ENCODE measurements around the gene PPFIA2. TPM values are rescaled to one million over a fixed set of nuclear protein-coding genes. Genes with fewer than 3 reads are reported as not detected.

Gene PPFIA2
- total RNA-seq = 2.6 and 4.1 TPM in 2 replicates

DNA sequence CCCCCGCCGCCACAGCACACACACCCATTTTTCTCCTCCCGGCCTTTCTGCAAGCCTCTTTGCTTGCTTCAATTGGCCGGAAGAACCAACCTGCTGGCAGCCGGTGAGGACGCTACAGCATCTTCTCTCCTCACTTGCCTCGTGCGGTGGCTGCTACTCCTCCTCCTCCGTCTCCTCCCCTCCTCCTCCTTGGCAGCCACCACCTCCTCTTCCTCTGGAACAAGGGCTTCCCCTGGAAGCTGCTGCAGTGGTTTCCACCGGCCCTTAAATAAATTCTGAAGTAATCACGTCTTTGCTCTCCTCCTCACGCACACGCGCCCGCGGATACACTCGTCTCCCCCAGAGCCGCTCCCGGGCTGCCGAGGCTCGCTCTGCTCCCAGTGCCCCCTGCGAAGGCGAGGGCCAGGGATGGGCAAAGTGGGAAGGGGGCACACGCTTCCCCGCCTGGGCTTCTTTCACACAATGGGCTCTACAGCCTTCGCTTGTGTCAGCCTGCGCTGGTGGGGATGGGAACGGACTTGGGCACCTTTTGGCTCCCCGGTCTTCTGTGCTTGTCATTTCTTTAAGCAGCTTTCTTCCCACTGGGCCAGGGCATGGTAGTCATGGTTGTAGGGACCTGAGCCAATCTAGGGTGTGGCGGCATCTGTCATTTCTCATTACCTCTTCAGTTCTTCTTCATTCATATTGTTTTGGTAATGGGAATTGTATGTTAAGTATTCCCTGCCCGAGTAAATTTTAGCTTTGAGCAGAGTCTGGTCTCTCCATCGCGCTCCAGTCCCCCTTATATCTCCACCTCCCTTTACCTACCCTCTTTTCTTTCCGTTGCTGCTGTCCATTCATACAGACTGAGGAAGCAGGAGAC lies at the start of gene PPFIA2:
Gene PPFIA2 (minus strand): TSS at position 161 of the 862 bp plus-strand sequence.

All from aortic smooth muscle cell (primary cell).